ENCODE results near the gene CREB3L1. TPM values are rescaled to one million over a fixed set of nuclear protein-coding genes. Genes with fewer than 3 reads are reported as not detected.
"Not testable (repeated sequence)": the region's sequence is repeated elsewhere in the genome, so short reads cannot be mapped to it uniquely, and the experiment has no call there.

Gene CREB3L1
- total RNA-seq, 6 experiments from 2014 or later = 282 to 328 (median 310) TPM

GRCh38 chr11:46256540-46257001 is 20.9 kb upstream of the CREB3L1 start:
- Mint-ChIP-seq H3K9me3 (no peaks in the 10 kb centered on the region), H3K27me3 (ENCODE audit: insufficient read depth) (no peaks in the 10 kb centered on the region), H3K4me3 (no peak overlapping the region), H3K36me3 (ENCODE audit: low read depth) (no peaks in the 10 kb centered on the region), H3K27ac (no peak overlapping the region), H3K4me1 (ENCODE audit: low read depth) (peaks cover 3% of the 10 kb centered on the region; the same call in 1 of the 2 replicates)
- TF ChIP-seq CTCF (IDR thresholded peaks at IDR 0.05) = no peak
- no peak for DNase-seq

GRCh38 chr11:46259347-46259746 is 18.1 kb upstream of the CREB3L1 start:
- H3K9me3 Mint-ChIP-seq; H3K27me3 Mint-ChIP-seq (ENCODE audit: insufficient read depth); H3K27ac Mint-ChIP-seq; H3K4me1 Mint-ChIP-seq (ENCODE audit: low read depth); H3K4me3 Mint-ChIP-seq; H3K36me3 Mint-ChIP-seq (ENCODE audit: low read depth); DNase-seq: not testable (repeated sequence)

GRCh38 chr11:46259971-46260560 is 17.4 kb upstream of the CREB3L1 start:
- Mint-ChIP-seq H3K36me3 (ENCODE audit: low read depth) (no peaks in the 10 kb centered on the region), H3K4me1 (ENCODE audit: low read depth) (no peaks in the 10 kb centered on the region), H3K9me3 (no peaks in the 10 kb centered on the region), H3K4me3 (no peak overlapping the region), H3K27ac (no peak overlapping the region), H3K27me3 (ENCODE audit: insufficient read depth) (no peaks in the 10 kb centered on the region)
- no peak for TF ChIP-seq CTCF (IDR thresholded peaks at IDR 0.05)
- no peak for DNase-seq

- DNase-seq = no peak
- no peak overlapping the region for H3K27ac Mint-ChIP-seq
- no peak overlapping the region for H3K4me3 Mint-ChIP-seq
- no peaks in the 10 kb centered on the region for H3K4me1 Mint-ChIP-seq (ENCODE audit: low read depth)
- no peaks in the 10 kb centered on the region for H3K27me3 Mint-ChIP-seq (ENCODE audit: insufficient read depth)
- TF ChIP-seq CTCF (IDR thresholded peaks at IDR 0.05) = no peak
- no peaks in the 10 kb centered on the region for H3K9me3 Mint-ChIP-seq
- no peaks in the 10 kb centered on the region for H3K36me3 Mint-ChIP-seq (ENCODE audit: low read depth)
Observed at GRCh38 chr11:46263120-46263519, 14.3 kb upstream of the CREB3L1 start.

- no peak for DNase-seq
- no peak overlapping the region for H3K4me3 Mint-ChIP-seq
- no peaks in the 10 kb centered on the region for H3K4me1 Mint-ChIP-seq (ENCODE audit: low read depth)
- H3K27me3 Mint-ChIP-seq (ENCODE audit: insufficient read depth) = no peaks in the 10 kb centered on the region
- TF ChIP-seq CTCF (IDR thresholded peaks at IDR 0.05) = no peak
- no peak overlapping the region for H3K27ac Mint-ChIP-seq
- no peaks in the 10 kb centered on the region for H3K9me3 Mint-ChIP-seq
- H3K36me3 Mint-ChIP-seq (ENCODE audit: low read depth) = no peaks in the 10 kb centered on the region
Observed at GRCh38 chr11:46264030-46264429, 13.4 kb upstream of the CREB3L1 start.

GRCh38 chr11:46264976-46265375 is 12.5 kb upstream of the CREB3L1 start:
- no peak for TF ChIP-seq CTCF (IDR thresholded peaks at IDR 0.05)

More at GRCh38 chr11:46264976-46265375, 12.5 kb upstream of the CREB3L1 start:
- Mint-ChIP-seq H3K4me1 (ENCODE audit: low read depth) (no peaks in the 10 kb centered on the region), H3K27ac (no peak overlapping the region), H3K27me3 (ENCODE audit: insufficient read depth) (no peaks in the 10 kb centered on the region), H3K4me3 (no peak overlapping the region), H3K9me3 (no peaks in the 10 kb centered on the region), H3K36me3 (ENCODE audit: low read depth) (no peaks in the 10 kb centered on the region)
- DNase-seq = no peak

Measured in HFFc6 (cell line).